SK-N-SH (cell line): ENCODE results near the gene VPS11.

Experiments
- CTCF ChIP-seq: fragments of 200-600 bp; sonication (generic); IDR thresholded peaks from 2 replicates; pipeline ENCODE4 v1.6.1; 2017; ENCODE audit warnings: antibody characterized with exemption, mild to moderate bottlenecking, moderate library complexity
- GABPA ChIP-seq: IDR thresholded peaks from 2 replicates; pipeline ENCODE4 v1.4.0; 2012; ENCODE audit warnings: low read depth, mild to moderate bottlenecking
- RFX5 ChIP-seq: IDR thresholded peaks from 2 replicates; pipeline ENCODE4 v1.6.1; 2012; ENCODE audit warnings: mild to moderate bottlenecking, improper control_type of control experiment, low read length
- TCF12 ChIP-seq: IDR thresholded peaks from 2 replicates; pipeline ENCODE4 v1.4.0; 2012
- ZBTB33 ChIP-seq: IDR thresholded peaks from 2 replicates; pipeline ENCODE4 v1.4.0; 2012; ENCODE audit warnings: low read depth, borderline replicate concordance
- TF ChIP-seq, protein P1 (sequence below): IDR thresholded peaks from 2 replicates; pipeline ENCODE4 v1.4.0; 2012; ENCODE audit warnings: low read depth

- TF ChIP-seq CTCF: peak; percentile 35
- no peak for TF ChIP-seq ZBTB33
- TF ChIP-seq, protein P1, sequence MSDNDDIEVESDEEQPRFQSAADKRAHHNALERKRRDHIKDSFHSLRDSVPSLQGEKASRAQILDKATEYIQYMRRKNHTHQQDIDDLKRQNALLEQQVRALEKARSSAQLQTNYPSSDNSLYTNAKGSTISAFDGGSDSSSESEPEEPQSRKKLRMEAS: no peak
- no peak for TF ChIP-seq RFX5
- no peak for TF ChIP-seq TCF12
- TF ChIP-seq GABPA: no peak
Measured at GRCh38 chr11:119044708-119045107, 22.9 kb upstream of the VPS11 start.
